Measurements from ENCODE around the gene RFX1. TPM values are rescaled to one million over a fixed set of nuclear protein-coding genes. Genes with fewer than 3 reads are reported as not detected.
A peak's percentile ranks its signal among the peaks of the same experiment; 100 is the strongest.
"Not testable (repeated sequence)": the region's sequence is repeated elsewhere in the genome, so short reads cannot be mapped to it uniquely, and the experiment has no call there.

RFX1 gene
- total RNA-seq = 10 to 100 TPM; 16.0 to 17.8 TPM

DNA sequence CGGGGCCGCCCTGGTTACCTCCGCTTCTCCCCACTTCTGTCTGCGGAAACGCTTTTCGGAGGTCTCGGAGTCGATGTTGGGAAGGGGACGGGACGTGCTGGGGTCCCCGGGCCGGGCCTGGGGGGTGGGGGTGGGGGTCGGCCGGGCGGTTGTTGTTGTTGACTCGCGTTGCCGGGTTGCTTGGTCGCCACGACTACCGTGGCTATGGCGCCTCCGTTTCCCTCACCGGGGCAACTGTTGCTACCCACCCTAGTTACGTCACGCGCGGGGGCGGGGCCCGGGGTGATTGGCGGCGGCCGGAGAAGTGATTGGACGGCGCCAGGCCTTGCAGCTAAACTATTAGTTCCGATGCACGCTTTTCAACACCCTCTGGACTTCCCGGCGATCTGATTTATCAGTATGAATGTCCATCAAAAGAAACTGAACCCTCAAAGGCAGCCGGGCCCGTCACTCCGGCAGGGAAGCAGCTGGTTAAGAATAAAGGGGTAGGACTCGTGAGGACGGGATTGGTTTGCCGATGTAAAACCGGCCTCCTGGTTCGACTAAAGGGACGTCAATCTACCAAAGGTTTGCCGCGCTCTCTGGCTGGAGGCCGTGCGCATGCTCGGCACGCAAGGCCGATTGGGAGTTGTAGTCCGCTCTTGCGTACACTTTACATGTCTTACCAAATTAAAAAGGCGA is at the start of gene RFX1:
RFX1 (minus strand) TSS at position 236 of the 681 bp plus-strand sequence. CDS start 12,477 bp downstream, outside the sequence.
- Mint-ChIP-seq H3K4me1 (peaks cover 39% of the 10 kb centered on the region), H3K27ac (peak within 1 kb of the TSS; percentile 99), H3K36me3 (no peaks in the 10 kb centered on the region), H3K4me3 (peak within 1 kb of the TSS; percentile 97), H3K9me3 (ENCODE audit: low read depth) (no peaks in the 10 kb centered on the region), H3K27me3 (no peaks in the 10 kb centered on the region)
- CTCF ChIA-PET = interaction anchor here (1.0 to 2.9 kb wide), 10 partner anchors 26 to 144 kb away, joined by 3 to 19 read pairs (median 4); partner anchors contain the start of genes ASF1B, IL27RA and MISP3
- peak; percentile 80 for ATAC-seq
- peak; percentile 100 for DNase-seq

DNA sequence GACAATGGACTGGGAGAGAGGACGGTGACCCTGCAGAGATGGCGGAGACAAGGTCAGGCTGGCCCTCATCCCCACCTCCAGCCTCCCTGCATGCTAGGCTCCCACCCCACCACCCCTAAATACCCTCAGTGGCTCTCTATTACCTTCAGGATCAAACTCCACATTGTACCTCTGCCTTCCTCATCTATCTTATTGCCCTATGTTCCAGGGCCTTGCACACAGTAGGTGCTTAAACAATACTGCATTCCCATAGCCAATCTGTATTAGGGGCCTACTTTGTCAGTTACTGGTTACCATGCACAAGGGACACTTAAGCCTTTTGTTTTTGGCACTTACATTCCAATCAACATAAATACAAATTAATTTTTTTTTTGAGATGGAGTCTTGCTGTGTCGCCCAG is 49.3 kb upstream of the RFX1 start:
- CTCF ChIA-PET = interaction anchor here (1.1 to 7.5 kb wide), 4 partner anchors 7 to 175 kb away, joined by 3 to 118 read pairs (median 25); partner anchors contain the start of gene MISP3
- H3K27me3 Mint-ChIP-seq = peaks cover 42% of the 10 kb centered on the region
- DNase-seq (no peak), ATAC-seq (no peak)
- H3K36me3 Mint-ChIP-seq = peaks cover 15% of the 10 kb centered on the region
- no peaks in the 10 kb centered on the region for H3K9me3 Mint-ChIP-seq (ENCODE audit: low read depth)
- peaks cover 12% of the 10 kb centered on the region for H3K4me1 Mint-ChIP-seq
- H3K4me3 Mint-ChIP-seq = no peak overlapping the region
- no peak overlapping the region for H3K27ac Mint-ChIP-seq

DNA sequence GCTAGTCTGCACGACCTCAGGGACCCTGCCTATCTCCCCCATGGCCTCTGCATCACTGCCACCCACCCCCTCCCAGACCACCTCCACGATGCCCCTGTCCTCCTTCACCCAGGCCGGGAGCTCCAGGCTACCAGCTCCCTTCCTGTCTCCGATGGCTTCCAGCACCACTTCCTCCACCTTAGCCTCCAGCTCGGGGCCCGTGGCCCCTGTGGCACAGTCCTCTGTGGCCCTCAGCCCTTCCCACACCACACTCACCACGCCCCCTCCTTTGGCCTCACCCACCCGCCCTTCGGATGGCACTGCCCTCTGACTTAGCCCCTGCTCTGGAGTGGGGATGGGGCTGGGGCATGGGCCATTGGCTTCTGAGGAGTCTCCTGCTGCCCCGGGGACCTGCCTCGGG is 48.6 kb upstream of the RFX1 start:
- Mint-ChIP-seq H3K9me3 (ENCODE audit: low read depth) (no peaks in the 10 kb centered on the region), H3K36me3 (peaks cover 19% of the 10 kb centered on the region), H3K27me3 (peaks cover 37% of the 10 kb centered on the region), H3K4me1 (peaks cover 12% of the 10 kb centered on the region), H3K27ac (no peak overlapping the region), H3K4me3 (no peak overlapping the region)
- ATAC-seq (no peak), DNase-seq (no peak)
- CTCF ChIA-PET = interaction anchor here (0.8 to 1.2 kb wide), 5 partner anchors 11 to 183 kb away, joined by 3 read pairs; partner anchors contain the start of gene IL27RA

DNA sequence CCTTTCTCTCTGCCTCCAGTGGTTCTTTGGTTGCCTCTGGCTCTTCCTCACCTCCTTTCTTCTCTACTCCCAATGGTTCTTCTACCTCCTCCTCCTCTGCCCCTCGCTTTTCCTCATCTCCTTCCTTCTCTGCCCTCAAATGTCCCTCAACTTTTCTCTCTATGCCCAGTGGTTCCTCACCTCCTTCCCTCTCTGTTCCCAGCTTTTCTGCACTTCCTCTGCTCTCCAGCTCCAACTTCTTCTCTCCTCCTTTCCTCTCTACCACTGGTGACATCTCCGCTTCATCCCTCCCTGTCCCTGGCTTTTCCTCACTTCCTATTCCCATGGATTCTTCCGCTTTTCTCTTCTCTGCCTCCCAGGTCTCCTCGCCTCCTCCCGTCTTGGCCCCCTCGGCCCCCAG is 48.0 kb upstream of the RFX1 start:
- Mint-ChIP-seq H3K27ac (no peak overlapping the region), H3K9me3 (ENCODE audit: low read depth) (no peaks in the 10 kb centered on the region), H3K4me1 (peaks cover 12% of the 10 kb centered on the region), H3K27me3 (peaks cover 32% of the 10 kb centered on the region), H3K4me3 (no peak overlapping the region), H3K36me3 (peaks cover 21% of the 10 kb centered on the region)
- ATAC-seq = no peak
- CTCF ChIA-PET = interaction anchor here (0.8 to 1.2 kb wide), 5 partner anchors 11 to 183 kb away, joined by 3 read pairs; partner anchors contain the start of gene IL27RA
- no peak for DNase-seq

DNA sequence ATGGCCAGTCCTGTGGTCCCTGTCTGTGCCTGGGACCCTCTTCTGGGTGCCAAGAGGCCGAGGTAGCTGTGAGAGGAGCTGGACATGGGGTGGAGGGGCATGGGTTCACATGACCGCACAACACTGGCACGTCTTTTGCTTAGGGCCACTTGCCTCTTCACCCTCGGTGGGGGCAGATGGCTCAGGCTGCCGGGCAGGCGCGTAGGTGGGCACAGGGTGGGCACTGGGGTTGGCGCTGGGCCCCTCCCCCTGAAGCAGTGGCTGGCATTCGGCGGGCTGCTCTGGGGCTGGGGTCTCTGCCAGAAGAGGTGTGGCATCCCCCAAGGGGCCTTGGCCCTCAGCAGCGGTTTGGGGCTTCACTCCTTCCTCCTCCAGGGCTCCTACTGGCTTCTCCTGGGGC is 47.4 kb upstream of the RFX1 start:
- ATAC-seq (no peak), DNase-seq (no peak)
- Mint-ChIP-seq H3K27ac (no peak overlapping the region), H3K9me3 (ENCODE audit: low read depth) (no peaks in the 10 kb centered on the region), H3K27me3 (peaks cover 26% of the 10 kb centered on the region), H3K4me3 (no peak overlapping the region), H3K4me1 (peaks cover 6% of the 10 kb centered on the region), H3K36me3 (peaks cover 25% of the 10 kb centered on the region)
- CTCF ChIA-PET = interaction anchor here (0.9 to 1.3 kb wide), 5 partner anchors 8 to 151 kb away, joined by 3 to 8 read pairs (median 4); partner anchors contain the start of genes IL27RA and PALM3

DNA sequence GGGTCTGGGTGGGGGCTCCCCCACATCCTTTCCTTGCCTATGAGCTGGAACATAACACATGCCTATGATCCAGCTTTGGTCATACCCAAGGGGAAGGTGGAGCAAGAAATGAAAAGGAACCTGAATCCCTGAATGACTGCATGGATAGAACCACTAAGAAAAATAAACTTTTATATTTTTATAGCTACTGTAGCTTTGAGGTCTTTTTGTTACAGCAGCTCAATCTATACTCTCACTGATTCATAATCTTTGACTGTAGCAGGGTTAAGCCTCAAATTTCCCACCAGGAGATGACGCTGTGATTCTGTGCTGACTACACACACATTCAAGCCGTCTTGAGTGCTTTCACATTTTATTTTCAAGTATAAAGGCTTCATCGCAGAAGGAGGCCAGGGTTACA is 46.9 kb upstream of the RFX1 start:
- ATAC-seq (no peak), DNase-seq (no peak)
- no peaks in the 10 kb centered on the region for H3K9me3 Mint-ChIP-seq (ENCODE audit: low read depth)
- CTCF ChIA-PET = interaction anchor here (0.8 to 1.3 kb wide), 6 partner anchors 9 to 181 kb away, joined by 3 to 8 read pairs (median 4); partner anchors contain the start of genes IL27RA and PALM3
- peaks cover 29% of the 10 kb centered on the region for H3K36me3 Mint-ChIP-seq
- H3K4me1 Mint-ChIP-seq = peaks cover 3% of the 10 kb centered on the region
- no peak overlapping the region for H3K4me3 Mint-ChIP-seq
- H3K27me3 Mint-ChIP-seq = peaks cover 21% of the 10 kb centered on the region
- H3K27ac Mint-ChIP-seq = no peak overlapping the region

DNA sequence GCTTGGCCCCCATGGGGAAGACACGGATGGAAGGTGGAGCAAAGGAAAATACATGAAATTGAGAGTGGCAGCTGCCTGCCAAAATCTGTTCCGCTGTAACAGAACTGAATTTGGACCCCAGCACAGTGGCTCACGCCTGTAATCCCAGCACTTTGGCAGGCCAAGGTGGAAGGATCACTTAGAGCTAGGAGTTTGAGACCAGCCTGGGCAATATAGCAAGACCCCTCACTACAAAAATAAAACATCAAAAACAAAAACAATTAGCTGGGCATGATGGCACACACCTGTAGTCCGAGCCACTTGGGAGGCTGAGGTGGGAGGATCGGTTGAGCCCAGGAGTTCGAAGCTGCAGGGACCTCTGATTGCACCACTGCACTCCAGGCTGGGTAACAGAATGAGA is 46.4 kb upstream of the RFX1 start:
- peaks cover 16% of the 10 kb centered on the region for H3K27me3 Mint-ChIP-seq
- ATAC-seq = no peak
- no peaks in the 10 kb centered on the region for H3K4me1 Mint-ChIP-seq
- peaks cover 29% of the 10 kb centered on the region for H3K36me3 Mint-ChIP-seq
- no peak overlapping the region for H3K4me3 Mint-ChIP-seq
- no peak overlapping the region for H3K27ac Mint-ChIP-seq
- H3K9me3 Mint-ChIP-seq (ENCODE audit: low read depth) = no peaks in the 10 kb centered on the region
- CTCF ChIA-PET = interaction anchor here (0.8 to 1.3 kb wide), 5 partner anchors 10 to 180 kb away, joined by 3 to 8 read pairs (median 5); partner anchors contain the start of gene IL27RA
- DNase-seq = no peak

DNA sequence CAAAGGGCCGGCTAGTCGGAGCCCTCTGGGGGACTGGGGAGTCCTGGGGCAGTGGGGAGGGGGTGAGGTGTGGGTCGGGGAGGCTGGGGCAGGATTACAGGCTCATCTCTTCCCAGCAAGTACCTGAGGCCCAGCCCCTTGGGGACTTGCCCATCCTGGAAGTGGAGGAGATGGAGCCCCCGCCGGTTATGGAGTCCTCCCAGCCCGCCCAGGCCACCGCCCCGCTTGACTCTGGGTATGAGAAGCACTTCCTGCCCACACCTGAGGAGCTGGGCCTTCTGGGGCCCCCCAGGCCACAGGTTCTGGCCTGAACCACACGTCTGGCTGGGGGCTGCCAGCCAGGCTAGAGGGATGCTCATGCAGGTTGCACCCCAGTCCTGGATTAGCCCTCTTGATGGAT is 45.9 kb upstream of the RFX1 start:
- peaks cover 29% of the 10 kb centered on the region for H3K36me3 Mint-ChIP-seq
- no peak for ATAC-seq
- H3K9me3 Mint-ChIP-seq (ENCODE audit: low read depth) = no peaks in the 10 kb centered on the region
- no peaks in the 10 kb centered on the region for H3K4me1 Mint-ChIP-seq
- CTCF ChIA-PET = interaction anchor here (0.9 to 1.4 kb wide), 3 partner anchors 9 to 180 kb away, joined by 3 to 8 read pairs (median 5); no protein-coding TSS in a partner anchor
- no peak overlapping the region for H3K27ac Mint-ChIP-seq
- DNase-seq = no peak
- H3K4me3 Mint-ChIP-seq = no peak overlapping the region
- peaks cover 12% of the 10 kb centered on the region for H3K27me3 Mint-ChIP-seq

DNA sequence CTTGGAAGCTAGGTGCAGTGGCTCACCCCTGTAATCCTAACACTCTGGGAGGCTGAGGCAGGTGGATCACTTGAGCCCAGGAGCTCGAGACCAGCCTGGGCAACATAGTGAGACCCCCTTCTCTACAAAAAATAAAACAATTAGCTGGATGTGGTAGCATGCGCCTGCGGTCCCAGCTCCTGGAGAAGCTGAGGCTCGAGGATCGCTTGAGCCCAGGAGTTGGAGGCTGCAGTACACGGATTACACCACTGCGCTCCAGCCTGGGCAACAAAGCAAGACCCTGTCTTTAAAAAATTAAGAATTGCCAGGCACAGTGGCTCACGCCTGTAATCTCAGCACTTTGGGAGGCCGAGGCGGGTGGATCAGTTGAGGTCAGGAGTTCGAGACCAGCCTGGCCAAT is 44.8 kb upstream of the RFX1 start:
- CTCF ChIA-PET = interaction anchor here (1.1 to 10.2 kb wide), 3 partner anchors 8 to 173 kb away, joined by 3 to 86 read pairs (median 3); no protein-coding TSS in a partner anchor
- DNase-seq; H3K4me3 Mint-ChIP-seq; H3K9me3 Mint-ChIP-seq (ENCODE audit: low read depth); H3K4me1 Mint-ChIP-seq; H3K27ac Mint-ChIP-seq; H3K27me3 Mint-ChIP-seq; ATAC-seq: not testable (repeated sequence)
- peaks cover 34% of the 10 kb centered on the region for H3K36me3 Mint-ChIP-seq

DNA sequence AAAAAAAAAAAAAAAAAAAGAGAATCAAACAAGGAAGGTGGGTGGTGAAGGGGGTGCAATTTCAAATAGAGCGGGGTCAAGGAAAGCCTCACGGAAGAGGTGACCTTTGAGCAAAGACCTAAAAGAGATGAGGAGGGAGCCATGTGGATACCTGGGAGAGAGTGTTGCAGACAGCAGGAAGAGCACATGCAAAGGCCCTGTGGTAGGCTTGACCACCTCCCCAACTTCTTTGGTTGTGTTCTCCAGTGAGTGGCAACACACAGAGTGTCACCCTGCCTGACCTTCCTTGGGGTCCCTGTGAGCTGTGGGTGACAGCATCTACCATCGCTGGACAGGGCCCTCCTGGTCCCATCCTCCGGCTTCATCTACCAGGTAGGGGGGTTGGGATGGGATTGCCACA is 44.4 kb upstream of the RFX1 start:
- CTCF ChIA-PET = interaction anchor here (1.1 to 10.2 kb wide), 4 partner anchors 7 to 173 kb away, joined by 3 to 86 read pairs (median 6); no protein-coding TSS in a partner anchor
- DNase-seq (no peak), ATAC-seq (no peak)
- Mint-ChIP-seq H3K27me3 (peaks cover 2% of the 10 kb centered on the region), H3K4me1 (peaks cover 2% of the 10 kb centered on the region), H3K36me3 (peaks cover 35% of the 10 kb centered on the region), H3K9me3 (ENCODE audit: low read depth) (no peaks in the 10 kb centered on the region), H3K4me3 (no peak overlapping the region), H3K27ac (no peak overlapping the region)

DNA sequence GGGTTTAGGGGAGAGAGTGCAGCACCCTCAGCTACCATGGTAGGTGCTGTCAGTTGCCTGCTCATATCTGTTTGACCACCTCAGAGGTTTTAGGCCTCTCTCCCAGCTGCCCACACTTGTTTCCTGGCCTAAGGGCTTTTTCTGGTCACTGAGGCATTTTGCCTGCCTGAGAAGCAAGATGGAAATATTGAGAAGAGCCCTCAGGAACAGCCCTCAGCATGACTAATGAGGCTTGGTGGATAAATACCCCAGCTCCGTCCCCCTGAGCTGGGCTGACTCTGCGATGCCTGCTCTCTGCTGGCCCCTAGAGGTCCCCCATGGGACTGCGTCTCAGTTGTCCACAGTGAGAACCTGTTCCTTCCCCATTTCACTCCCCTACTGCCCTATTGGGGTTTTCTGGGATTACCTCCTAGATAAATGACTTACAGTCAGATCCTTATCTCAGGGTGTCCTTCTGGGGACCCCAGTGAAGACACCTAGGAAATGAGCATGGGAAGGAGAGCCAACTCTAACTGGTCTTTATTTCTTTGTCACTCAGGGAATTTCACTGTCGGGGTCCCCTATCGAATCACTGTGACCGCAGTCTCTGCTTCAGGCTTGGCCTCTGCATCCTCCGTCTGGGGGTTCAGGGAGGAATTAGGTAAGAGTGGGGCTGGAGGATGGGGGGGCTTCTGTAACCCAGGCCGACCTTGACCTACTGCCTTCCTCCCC is 42.5 kb upstream of the RFX1 start:
- no peaks in the 10 kb centered on the region for H3K9me3 Mint-ChIP-seq (ENCODE audit: low read depth)
- peaks cover 35% of the 10 kb centered on the region for H3K36me3 Mint-ChIP-seq
- DNase-seq (peak; percentile 79), ATAC-seq (peak; percentile 79)
- no peaks in the 10 kb centered on the region for H3K27me3 Mint-ChIP-seq
- H3K27ac Mint-ChIP-seq = no peak overlapping the region
- peaks cover 2% of the 10 kb centered on the region for H3K4me1 Mint-ChIP-seq
- CTCF ChIA-PET = interaction anchor here (0.6 to 10.2 kb wide), 28 partner anchors 7 to 283 kb away, joined by 3 to 86 read pairs (median 4); partner anchors contain the start of genes DCAF15, IL27RA and MISP3
- no peak overlapping the region for H3K4me3 Mint-ChIP-seq

DNA sequence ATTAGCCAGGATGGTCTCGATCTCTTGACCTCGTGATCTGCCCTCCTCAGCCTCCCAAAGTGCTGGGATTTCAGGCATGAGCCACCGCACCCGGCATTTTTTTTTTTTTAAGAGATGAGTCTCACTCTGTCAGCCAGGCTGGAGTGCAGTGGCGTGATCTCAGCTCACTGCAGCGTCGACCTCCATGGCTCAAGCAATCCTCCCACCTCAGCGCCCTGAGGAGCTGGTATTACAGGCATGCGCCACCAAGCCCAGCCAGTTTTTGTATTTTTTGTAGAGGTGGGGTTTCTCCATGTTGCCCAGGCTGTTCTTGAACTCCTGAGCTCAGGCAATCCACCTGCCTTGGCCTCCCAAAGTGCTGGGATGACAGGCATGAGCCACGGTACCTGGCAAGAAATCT is 41.7 kb upstream of the RFX1 start:
- CTCF ChIA-PET = interaction anchor here (0.6 to 10.2 kb wide), 23 partner anchors 8 to 283 kb away, joined by 3 to 86 read pairs (median 4); partner anchors contain the start of genes DCAF15 and MISP3
- not testable (repeated sequence) for ATAC-seq; H3K27me3 Mint-ChIP-seq; H3K4me1 Mint-ChIP-seq; H3K4me3 Mint-ChIP-seq; H3K9me3 Mint-ChIP-seq (ENCODE audit: low read depth); H3K27ac Mint-ChIP-seq; DNase-seq
- peaks cover 36% of the 10 kb centered on the region for H3K36me3 Mint-ChIP-seq
